Mesendoderm (in vitro differentiated cells): Measurements from ENCODE around the gene ASB4.

Source experiments
- DNase-seq: peaks from one replicate; pipeline ENCODE4 v3.0.0; 2013
- H2AK5ac ChIP-seq: 2 replicates; pipeline ENCODE4 v1.6.1; 2013; ENCODE audit warnings: low read length, inconsistent platforms
- H2BK120ac ChIP-seq: 2 replicates; pipeline ENCODE4 v1.6.1; 2013; ENCODE audit warnings: low read depth, mild to moderate bottlenecking, low read length, moderate library complexity, mixed read lengths
- H2BK15ac ChIP-seq: replicated peaks from 2 replicates; pipeline ENCODE4 v1.6.1; 2013; ENCODE audit warnings: low read depth, mild to moderate bottlenecking, moderate library complexity
- H2BK5ac ChIP-seq: 2 replicates; pipeline ENCODE4 v1.6.1; 2013; ENCODE audit warnings: low read length, inconsistent platforms
- H3K18ac ChIP-seq: 2 replicates; pipeline ENCODE4 v1.6.1; 2013; ENCODE audit warnings: mild to moderate bottlenecking, low read length, mixed read lengths
- H3K23ac ChIP-seq: one replicate; pipeline ENCODE4 v1.6.1; 2013; ENCODE audit warnings: low read length
- H3K27ac ChIP-seq: 2 replicates; pipeline ENCODE4 v1.5.1; 2013; ENCODE audit warnings: low read depth, mild to moderate bottlenecking, inconsistent platforms, low read length, moderate library complexity
- H3K27me3 ChIP-seq: 2 replicates; pipeline ENCODE4 v1.6.1; 2013; ENCODE audit warnings: low read length, control low read depth, mild to moderate bottlenecking, inconsistent platforms; ENCODE audit not compliant: insufficient read depth, poor library complexity
- H3K36me3 ChIP-seq: 2 replicates; pipeline ENCODE4 v1.6.1; 2013; ENCODE audit warnings: low read length, inconsistent platforms; ENCODE audit not compliant: control insufficient read depth, insufficient read depth
- H3K4ac ChIP-seq: one replicate; pipeline ENCODE4 v1.6.1; 2013; ENCODE audit warnings: low read depth, mild to moderate bottlenecking, low read length, moderate library complexity
- H3K4me1 ChIP-seq: 2 replicates; pipeline ENCODE4 v1.6.1; 2013; ENCODE audit warnings: low read depth, low read length, inconsistent platforms; ENCODE audit not compliant: control insufficient read depth
- H3K4me2 ChIP-seq: 2 replicates; pipeline ENCODE4 v1.6.1; 2013; ENCODE audit warnings: low read length
- H3K4me3 ChIP-seq: 2 replicates; pipeline ENCODE4 v1.5.1; 2013; ENCODE audit warnings: mild to moderate bottlenecking, low read length
- H3K56ac ChIP-seq: one replicate; pipeline ENCODE4 v1.6.1; 2013; ENCODE audit warnings: low read length
- H3K79me1 ChIP-seq: 2 replicates; pipeline ENCODE4 v1.6.1; 2013; ENCODE audit warnings: low read length, inconsistent platforms
- H3K79me2 ChIP-seq: 2 replicates; pipeline ENCODE4 v1.6.1; 2013; ENCODE audit warnings: mild to moderate bottlenecking, low read length; ENCODE audit not compliant: control insufficient read depth, insufficient read depth
- H3K9ac ChIP-seq: 2 replicates; pipeline ENCODE4 v1.6.1; 2013; ENCODE audit warnings: low read length, inconsistent platforms
- H4K5ac ChIP-seq: one replicate; pipeline ENCODE4 v1.6.1; 2013; ENCODE audit warnings: low read length
- H4K8ac ChIP-seq: one replicate; pipeline ENCODE4 v1.6.1; 2013; ENCODE audit warnings: low read depth, mild to moderate bottlenecking, control low read depth, low read length, moderate library complexity
- WGBS: extraction: QIAGEN DNeasy Blood & Tissue Kit; methylation state at CpG from one replicate; pipeline ENCODE4 v1.1.7; 2013; ENCODE audit warnings: low lambda C conversion rate, missing lambda C conversion rate; ENCODE audit not compliant: insufficient coverage; ENCODE audit errors: extremely low coverage; 5-methylcytosine and 5-hydroxymethylcytosine counted together

Gene ASB4

DNA sequence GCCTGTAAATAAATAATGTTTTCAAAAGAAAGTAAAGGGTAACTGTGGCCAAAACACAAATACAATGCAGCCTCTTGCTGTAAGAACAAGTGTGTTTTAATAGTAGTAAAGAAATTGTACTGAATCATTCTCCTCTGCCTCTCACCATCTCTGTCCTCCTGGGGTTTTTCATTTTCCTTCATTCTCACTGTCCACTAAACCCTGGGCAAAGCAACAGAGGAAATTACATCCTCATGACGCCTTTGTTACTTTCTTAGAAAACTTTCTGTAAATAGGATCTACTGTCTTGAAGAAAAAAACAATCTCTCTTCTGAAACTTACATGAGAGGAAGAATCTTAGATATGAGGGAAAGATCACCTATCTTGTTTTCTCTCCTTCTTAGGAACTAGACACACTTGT is 54.6 kb downstream of the ASB4 start:
- Histone ChIP-seq H3K4me2 (no peak overlapping the region), H2BK120ac (no peak overlapping the region), H3K23ac (no peak overlapping the region), H3K9ac (no peak overlapping the region), H3K27me3 (no peaks in the 10 kb centered on the region), H4K8ac (no peak overlapping the region), H3K79me1 (no peaks in the 10 kb centered on the region), H3K79me2 (no peaks in the 10 kb centered on the region), H3K4ac (no peak overlapping the region), H2BK5ac (no peak overlapping the region), H3K4me1 (no peaks in the 10 kb centered on the region), H2BK15ac (no peak overlapping the region), H2AK5ac (no peak overlapping the region), H3K56ac (no peak overlapping the region), H3K18ac (no peak overlapping the region), H3K36me3 (no peaks in the 10 kb centered on the region), H4K5ac (no peak overlapping the region), H3K4me3 (no peak overlapping the region), H3K27ac (no peak overlapping the region)
- WGBS: no CpG with 5 or more reads among the region's 1 CpG
- no peak for DNase-seq

DNA sequence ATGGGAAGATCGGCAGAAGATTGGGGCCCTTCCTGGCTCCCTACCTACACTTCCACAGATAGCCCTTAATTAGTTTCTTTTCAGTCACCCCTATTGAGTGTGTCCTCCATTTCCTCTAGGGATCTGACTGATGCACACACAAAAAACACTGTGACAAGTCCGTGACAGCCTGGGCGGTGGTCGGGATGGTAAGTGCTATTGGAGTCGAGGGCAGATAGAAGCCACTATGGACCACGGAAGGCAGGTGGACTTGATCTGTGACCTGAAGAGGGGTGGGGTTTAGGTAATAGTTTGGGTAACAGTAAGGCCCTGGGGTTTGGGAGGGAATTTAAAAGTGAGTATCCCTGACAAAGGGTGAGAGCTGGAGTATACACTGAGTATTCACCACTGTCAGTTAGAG is 57.6 kb downstream of the ASB4 start:
- H3K36me3 ChIP-seq: no peaks in the 10 kb centered on the region

DNA sequence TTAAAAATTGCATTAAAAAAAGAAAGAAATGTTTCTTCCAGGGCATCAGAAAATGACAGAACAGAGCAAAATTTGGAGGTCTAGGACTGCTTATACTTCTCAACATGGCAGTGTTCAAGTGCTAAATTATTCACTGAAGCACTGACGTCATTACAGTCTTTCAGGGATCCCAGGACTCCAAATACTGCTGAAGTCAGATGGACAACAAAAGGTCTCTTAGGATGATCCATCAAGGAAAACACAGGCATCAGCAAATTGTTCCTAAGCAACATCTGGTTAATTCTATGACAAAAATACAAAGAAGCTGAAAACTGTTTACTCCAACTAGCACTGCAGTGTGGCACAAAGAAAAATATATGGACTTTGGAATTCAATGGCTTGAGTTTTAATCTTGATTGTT is 58.4 kb downstream of the ASB4 start:
- H2BK15ac ChIP-seq: no peak overlapping the region
- no peak overlapping the region for H3K56ac ChIP-seq
- no peak overlapping the region for H3K4me3 ChIP-seq
- no peak overlapping the region for H2BK120ac ChIP-seq
- no peak overlapping the region for H4K5ac ChIP-seq
- no peak overlapping the region for H3K4ac ChIP-seq
- no peak overlapping the region for H3K23ac ChIP-seq
- H3K79me1 ChIP-seq: no peaks in the 10 kb centered on the region
- H4K8ac ChIP-seq: no peak overlapping the region
- H3K4me2 ChIP-seq: no peak overlapping the region
- H3K18ac ChIP-seq: no peak overlapping the region
- H2AK5ac ChIP-seq: no peak overlapping the region
- no peak overlapping the region for H2BK5ac ChIP-seq
- no peak for DNase-seq
- H3K9ac ChIP-seq: no peak overlapping the region
- no peaks in the 10 kb centered on the region for H3K27me3 ChIP-seq
- no peaks in the 10 kb centered on the region for H3K36me3 ChIP-seq
- H3K4me1 ChIP-seq: no peaks in the 10 kb centered on the region
- no CpG with 5 or more reads among the region's 1 CpG for WGBS
- no peaks in the 10 kb centered on the region for H3K79me2 ChIP-seq
- no peak overlapping the region for H3K27ac ChIP-seq

More for the DNA sequence above, 57.6 kb downstream of the ASB4 start:
- no peak overlapping the region for H4K5ac ChIP-seq
- DNase-seq: no peak
- no peak overlapping the region for H4K8ac ChIP-seq
- H3K9ac ChIP-seq: no peak overlapping the region
- H3K23ac ChIP-seq: no peak overlapping the region
- no peaks in the 10 kb centered on the region for H3K4me1 ChIP-seq
- H3K79me2 ChIP-seq: no peaks in the 10 kb centered on the region
- H3K79me1 ChIP-seq: no peaks in the 10 kb centered on the region
- no peak overlapping the region for H3K56ac ChIP-seq
- no peak overlapping the region for H3K18ac ChIP-seq
- H3K4ac ChIP-seq: no peak overlapping the region
- no peak overlapping the region for H3K4me2 ChIP-seq
- H3K27me3 ChIP-seq: no peaks in the 10 kb centered on the region
- no peak overlapping the region for H2BK15ac ChIP-seq
- no peak overlapping the region for H3K4me3 ChIP-seq
- H3K27ac ChIP-seq: no peak overlapping the region
- no peak overlapping the region for H2BK120ac ChIP-seq
- no CpG with 5 or more reads among the region's 6 CpGs for WGBS
- no peak overlapping the region for H2BK5ac ChIP-seq
- H2AK5ac ChIP-seq: no peak overlapping the region

DNA sequence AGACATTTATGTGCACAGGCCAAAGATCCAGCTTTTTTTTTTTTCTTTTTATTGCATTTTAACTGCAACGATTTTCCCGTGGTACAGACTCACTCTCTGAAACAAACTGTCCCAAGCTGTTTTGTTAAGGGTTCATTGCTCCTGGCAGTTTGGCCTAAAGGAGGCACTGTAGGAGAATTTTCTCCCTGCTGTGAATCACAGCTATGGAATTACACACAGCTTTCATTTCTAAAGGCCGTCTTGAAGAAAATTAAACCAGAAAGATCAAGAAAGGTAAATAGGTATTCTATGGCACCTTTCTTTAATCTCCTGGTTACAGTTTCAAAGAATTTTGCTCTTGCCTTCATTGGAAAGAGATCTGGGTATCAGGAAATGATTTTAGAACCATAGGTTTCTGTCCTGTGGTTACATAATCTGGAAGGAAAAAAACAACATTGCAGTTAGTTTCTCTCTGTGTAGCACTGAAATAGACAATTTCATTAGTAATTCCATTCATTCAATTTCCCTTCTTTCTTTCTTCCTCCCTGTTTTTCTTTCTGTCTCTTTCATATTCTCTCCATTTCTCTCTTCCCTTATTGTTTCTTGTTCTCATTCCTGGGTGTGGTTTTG is 59.4 kb downstream of the ASB4 start:
- Histone ChIP-seq H3K27me3 (no peaks in the 10 kb centered on the region), H3K79me2 (no peaks in the 10 kb centered on the region), H3K56ac (no peak overlapping the region), H2BK5ac (no peak overlapping the region), H3K4me3 (no peak overlapping the region), H3K4me1 (no peaks in the 10 kb centered on the region), H2AK5ac (no peak overlapping the region), H2BK120ac (no peak overlapping the region), H3K9ac (no peak overlapping the region), H3K27ac (no peak overlapping the region), H4K5ac (no peak overlapping the region), H3K36me3 (no peaks in the 10 kb centered on the region), H3K4ac (no peak overlapping the region), H3K79me1 (no peaks in the 10 kb centered on the region), H2BK15ac (no peak overlapping the region), H3K4me2 (no peak overlapping the region), H3K23ac (no peak overlapping the region), H3K18ac (no peak overlapping the region), H4K8ac (no peak overlapping the region)
- no CpG with 5 or more reads among the region's 3 CpGs for WGBS
- peak; percentile 67 for DNase-seq

DNA sequence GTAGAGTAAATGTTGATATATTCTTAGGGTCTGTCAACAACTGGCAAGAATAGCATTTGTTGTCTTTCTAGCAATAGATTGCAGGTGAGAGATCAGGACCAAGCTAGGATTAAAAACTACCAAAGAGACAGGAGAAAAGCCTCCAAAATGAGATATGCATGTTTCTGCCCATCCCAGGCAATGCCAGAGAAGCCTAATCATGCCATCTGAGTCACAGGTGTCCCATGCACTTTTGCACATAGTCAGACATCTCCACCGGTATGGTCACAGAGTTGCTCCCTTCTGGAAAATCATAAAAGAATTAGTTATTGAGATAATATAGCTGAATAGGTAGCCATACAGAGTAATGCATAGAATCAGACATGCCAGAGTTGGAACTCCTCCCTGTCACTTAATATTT is 59.9 kb downstream of the ASB4 start:
- Histone ChIP-seq H3K79me1 (no peaks in the 10 kb centered on the region), H3K27me3 (no peaks in the 10 kb centered on the region), H3K23ac (no peak overlapping the region), H3K4me3 (no peak overlapping the region), H2BK120ac (no peak overlapping the region), H4K8ac (no peak overlapping the region), H3K9ac (no peak overlapping the region), H4K5ac (no peak overlapping the region), H2AK5ac (no peak overlapping the region), H2BK5ac (no peak overlapping the region), H3K4ac (no peak overlapping the region), H3K4me2 (no peak overlapping the region), H3K36me3 (no peaks in the 10 kb centered on the region), H3K27ac (no peak overlapping the region), H3K79me2 (no peaks in the 10 kb centered on the region), H3K18ac (no peak overlapping the region), H3K4me1 (no peaks in the 10 kb centered on the region), H2BK15ac (no peak overlapping the region), H3K56ac (no peak overlapping the region)
- no peak for DNase-seq
- no CpG with 5 or more reads among the region's 1 CpG for WGBS

DNA sequence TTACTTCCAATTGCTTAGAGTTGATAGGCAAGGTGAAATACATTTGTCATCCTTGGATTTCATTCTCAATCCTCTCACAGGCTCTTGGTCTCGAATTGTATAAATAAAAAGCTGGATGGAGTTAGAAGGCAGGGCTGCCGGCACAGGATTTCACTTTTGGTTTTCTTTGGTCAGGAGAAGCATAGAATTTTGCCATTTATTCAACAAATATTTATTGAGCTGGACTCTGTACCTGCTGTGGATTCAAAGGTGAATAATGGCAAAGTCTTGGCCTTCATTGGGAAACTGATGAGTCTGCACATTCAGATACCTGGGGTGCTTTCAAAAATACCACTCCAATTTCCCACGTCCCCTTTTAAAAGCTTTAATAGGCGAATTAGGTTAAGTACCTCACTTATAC is 60.9 kb downstream of the ASB4 start:
- no peak overlapping the region for H3K18ac ChIP-seq
- no peak overlapping the region for H2BK120ac ChIP-seq
- no peak overlapping the region for H2BK15ac ChIP-seq
- no peaks in the 10 kb centered on the region for H3K79me1 ChIP-seq
- H3K23ac ChIP-seq: no peak overlapping the region
- H3K4me3 ChIP-seq: no peak overlapping the region
- no peaks in the 10 kb centered on the region for H3K27me3 ChIP-seq
- no peak overlapping the region for H3K9ac ChIP-seq
- H3K4ac ChIP-seq: no peak overlapping the region
- no peaks in the 10 kb centered on the region for H3K4me1 ChIP-seq
- H4K5ac ChIP-seq: no peak overlapping the region
- DNase-seq: no peak
- no peaks in the 10 kb centered on the region for H3K79me2 ChIP-seq
- H3K27ac ChIP-seq: no peak overlapping the region
- H2BK5ac ChIP-seq: no peak overlapping the region
- H2AK5ac ChIP-seq: no peak overlapping the region
- no peak overlapping the region for H4K8ac ChIP-seq
- WGBS: no CpG with 5 or more reads among the region's 4 CpGs
- H3K4me2 ChIP-seq: no peak overlapping the region
- H3K56ac ChIP-seq: no peak overlapping the region
- no peaks in the 10 kb centered on the region for H3K36me3 ChIP-seq
